ENCODE results near the gene NTRK2.
A peak's percentile ranks its signal among the peaks of the same experiment; 100 is the strongest.

Gene NTRK2

DNA sequence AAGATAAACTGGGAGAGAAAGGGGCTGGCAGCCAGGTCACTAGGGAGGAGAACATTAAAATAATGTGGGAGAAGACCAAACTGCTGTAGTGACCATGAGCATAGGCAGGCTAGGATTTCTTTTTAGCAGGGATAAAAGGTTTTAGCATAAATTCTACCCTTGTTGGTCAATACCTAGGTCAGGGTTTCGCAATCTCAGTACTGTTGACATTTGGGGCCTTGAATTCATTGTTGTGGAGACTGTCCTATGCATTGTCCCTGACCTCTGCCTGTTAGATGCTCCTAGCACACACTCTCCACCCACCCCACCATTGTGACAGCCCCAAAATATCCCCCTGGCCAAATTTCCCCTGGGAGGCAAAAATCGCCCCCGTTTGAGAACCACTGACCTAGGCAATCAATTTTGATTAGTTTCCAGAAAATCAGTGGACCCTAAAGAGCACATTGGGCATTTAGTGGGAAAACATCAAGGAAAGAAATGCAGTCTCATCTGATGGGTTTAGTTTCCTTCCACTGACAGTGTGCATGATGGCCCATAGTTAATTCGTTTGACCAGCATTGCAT lies 181.4 kb downstream of the NTRK2 start:
- DNase-seq (ENCODE audit: low read depth in 2 of 2), result no peak

DNA sequence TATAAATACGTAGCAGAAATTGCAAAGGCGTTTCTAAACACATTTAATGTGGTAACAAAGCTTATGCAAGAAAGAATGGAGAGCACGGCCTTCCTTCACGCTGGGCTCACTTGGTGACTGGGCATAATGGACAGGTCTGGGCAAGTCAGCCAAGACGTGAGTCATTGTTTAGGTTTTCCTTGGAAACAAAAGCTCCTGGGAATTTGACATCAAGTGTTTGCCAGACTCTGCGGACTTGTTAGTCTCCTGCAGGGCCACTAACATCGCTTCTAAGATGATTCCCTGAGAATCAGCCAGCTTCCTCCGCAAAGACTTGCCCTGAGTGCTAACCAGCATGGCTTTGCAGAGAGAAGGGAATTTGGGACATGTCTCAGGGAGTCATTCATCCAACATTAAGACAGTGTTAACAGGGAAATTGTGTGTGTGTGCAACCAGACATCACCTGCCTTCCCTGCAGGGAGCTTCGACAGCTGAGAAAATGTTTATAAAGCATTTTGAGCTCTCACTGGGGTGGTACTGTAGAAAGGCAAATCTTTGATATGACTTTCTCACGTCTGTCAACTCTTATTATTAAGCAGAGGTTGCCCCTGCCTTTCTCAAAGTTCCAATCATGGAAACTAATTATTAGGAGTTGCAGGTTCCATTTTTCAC lies 182.5 kb downstream of the NTRK2 start:
- DNase-seq (ENCODE audit: low read depth in 2 of 2), result peak in 1 of 2 experiments; percentile 20

DNA sequence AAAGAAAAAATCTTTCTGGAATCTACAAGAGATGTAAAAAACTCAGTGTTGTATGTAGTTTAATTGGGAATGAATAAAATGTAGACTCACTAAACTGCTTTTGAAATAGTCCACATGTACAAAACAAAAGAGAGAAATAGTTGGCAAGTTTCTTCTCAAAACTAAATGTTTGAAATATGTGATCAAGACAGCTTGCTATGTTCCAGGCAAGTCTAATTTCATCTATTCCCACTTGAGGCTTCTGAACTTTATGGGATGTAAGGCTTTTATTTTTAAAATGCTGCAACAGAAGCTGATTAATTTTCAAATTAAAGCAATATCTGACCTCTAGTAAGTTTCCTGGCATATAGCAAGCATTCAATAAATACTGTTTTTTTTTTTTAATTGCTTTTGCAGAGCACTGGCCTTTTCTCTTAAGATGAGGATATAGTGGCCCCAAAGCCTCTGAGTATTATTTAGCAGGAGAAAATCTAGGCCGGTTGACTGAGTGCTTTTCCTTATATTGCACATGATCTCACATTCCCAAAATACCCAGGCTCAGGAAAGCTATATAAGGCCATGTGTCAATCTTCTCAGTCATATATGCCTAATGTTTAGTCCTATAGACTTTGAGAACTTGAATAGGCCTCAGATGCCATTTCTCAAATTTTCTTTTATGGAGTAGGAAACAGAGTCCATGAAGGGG lies 183.2 kb downstream of the NTRK2 start:
- no peak for DNase-seq (ENCODE audit: low read depth in 2 of 2)

- DNase-seq (ENCODE audit: low read depth in 2 of 2), result no peak
Observed at GRCh38 chr9:84856181-84856632, 186.7 kb downstream of the NTRK2 start.

- no peak for DNase-seq (ENCODE audit: low read depth in 2 of 2)
Observed at GRCh38 chr9:84857211-84857610, 187.7 kb downstream of the NTRK2 start.

- DNase-seq (ENCODE audit: low read depth in 2 of 2), result no peak
Observed at GRCh38 chr9:84858364-84858763, 188.8 kb downstream of the NTRK2 start.

- peak in 1 of 2 experiments; percentile 13 for DNase-seq (ENCODE audit: low read depth in 2 of 2)
Observed at GRCh38 chr9:84860249-84861115, 191.0 kb downstream of the NTRK2 start.

GRCh38 chr9:84861455-84861854 lies 191.9 kb downstream of the NTRK2 start:
- no peak for DNase-seq (ENCODE audit: low read depth in 2 of 2)

DNA sequence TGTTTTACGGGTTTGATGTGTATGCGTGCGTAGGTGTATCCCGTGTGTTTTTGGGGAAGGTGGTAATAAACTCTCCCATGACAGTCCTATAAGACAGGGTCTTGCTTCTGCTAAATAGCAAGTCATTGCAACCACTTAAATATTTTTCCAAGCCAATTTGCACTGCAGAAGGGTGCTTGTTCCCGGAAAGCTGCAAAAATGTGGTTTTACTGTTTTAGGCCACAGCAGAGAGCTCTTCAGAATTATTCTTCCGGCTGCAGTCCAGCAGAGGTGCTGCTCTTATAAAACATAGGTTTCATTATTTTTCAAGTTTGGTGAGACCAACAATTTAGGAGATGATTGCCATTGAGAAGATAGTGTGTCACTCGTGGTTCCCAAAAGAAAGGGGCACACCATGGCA lies 192.8 kb downstream of the NTRK2 start:
- no peak for DNase-seq (ENCODE audit: low read depth in 2 of 2)

GRCh38 chr9:84862810-84863287 lies 193.3 kb downstream of the NTRK2 start:
- DNase-seq (ENCODE audit: low read depth in 2 of 2), result peak in 1 of 2 experiments; percentile 30

DNA sequence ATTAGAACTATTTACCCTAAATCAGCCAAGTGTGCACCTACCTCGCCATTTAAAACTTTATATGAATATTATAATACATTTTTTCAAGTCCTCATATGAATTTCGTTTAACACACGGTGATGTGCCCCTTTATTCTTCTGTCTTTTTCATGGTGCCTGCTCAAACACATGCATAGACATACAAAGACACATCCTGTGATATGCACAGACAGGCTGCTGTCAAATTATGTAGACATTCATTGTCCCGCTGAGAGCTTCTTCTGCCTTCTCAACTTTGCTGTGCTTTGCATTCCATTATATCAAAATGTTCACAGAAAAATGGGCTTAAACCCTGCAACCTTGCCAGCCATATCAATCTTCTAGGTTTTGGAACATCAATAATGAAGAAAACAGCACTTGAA lies 193.8 kb downstream of the NTRK2 start:
- no peak for DNase-seq (ENCODE audit: low read depth in 2 of 2)

GRCh38 chr9:84866396-84867175 lies 197.1 kb downstream of the NTRK2 start:
- DNase-seq (ENCODE audit: low read depth in 2 of 2), result no peak

- no peak for DNase-seq (ENCODE audit: low read depth in 2 of 2)
Observed at GRCh38 chr9:84867186-84867585, 197.7 kb downstream of the NTRK2 start.

DNA sequence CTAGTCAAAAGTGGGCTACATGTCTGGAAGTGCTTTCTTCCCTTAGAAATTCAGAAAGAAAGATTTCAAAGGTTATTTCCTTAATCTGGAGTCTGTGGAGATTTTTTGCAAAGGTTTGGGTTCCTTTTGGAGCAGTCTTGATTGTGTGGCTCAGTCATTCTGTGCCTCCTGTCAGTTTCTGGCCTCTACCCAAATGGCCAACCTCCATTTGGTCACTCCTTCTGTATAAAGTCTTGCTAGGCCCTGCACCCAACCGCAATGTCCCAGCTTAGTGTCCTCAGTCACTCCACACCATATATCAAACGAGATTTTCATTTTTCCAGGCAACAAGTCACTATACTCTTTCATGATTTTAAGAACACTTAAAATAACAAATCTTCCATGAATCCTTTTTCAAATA lies 199.6 kb downstream of the NTRK2 start:
- no peak for DNase-seq (ENCODE audit: low read depth in 2 of 2)

DNA sequence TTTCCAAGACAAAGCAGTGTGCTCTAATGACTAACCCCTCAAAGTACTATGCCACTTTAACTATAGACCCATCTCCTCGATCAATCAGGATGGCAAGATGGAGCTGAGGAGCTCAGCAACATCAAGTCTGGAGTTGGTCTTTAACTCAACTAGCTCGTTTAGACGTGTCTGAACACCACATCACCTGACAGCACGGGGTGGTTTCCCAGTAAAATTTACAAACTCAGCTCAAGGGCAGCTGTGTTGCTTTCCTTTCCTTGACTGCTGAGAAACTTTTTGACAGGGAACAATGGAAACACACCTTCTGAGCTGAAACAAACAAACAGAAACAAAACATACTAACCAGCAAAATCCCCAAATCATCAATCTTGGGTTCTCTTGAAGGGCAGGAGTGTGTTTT lies 202.5 kb downstream of the NTRK2 start:
- no peak for DNase-seq (ENCODE audit: low read depth in 2 of 2)

DNA sequence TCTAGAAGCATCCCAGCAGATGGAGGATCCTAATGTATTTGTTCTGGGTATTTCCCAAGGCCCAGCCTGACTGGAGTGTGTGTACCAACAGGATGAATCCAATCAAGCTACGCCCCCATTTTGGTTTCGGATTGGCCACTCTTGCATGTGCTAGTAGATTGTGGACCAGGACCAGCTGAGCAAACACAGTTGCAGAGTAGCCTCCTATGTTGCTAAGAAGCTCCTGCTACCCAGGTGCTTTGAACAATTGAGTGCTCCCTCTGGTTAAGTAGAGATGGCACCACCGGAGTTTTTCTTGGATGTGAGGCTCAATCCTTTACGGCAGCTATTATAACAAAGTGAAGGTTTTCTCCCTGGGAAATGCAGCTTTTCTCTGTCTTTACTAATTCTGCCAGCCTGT lies 204.5 kb downstream of the NTRK2 start:
- no peak for DNase-seq (ENCODE audit: low read depth in 2 of 2)

GRCh38 chr9:84874596-84874995 lies 205.1 kb downstream of the NTRK2 start:
- no peak for DNase-seq (ENCODE audit: low read depth in 2 of 2)

DNA sequence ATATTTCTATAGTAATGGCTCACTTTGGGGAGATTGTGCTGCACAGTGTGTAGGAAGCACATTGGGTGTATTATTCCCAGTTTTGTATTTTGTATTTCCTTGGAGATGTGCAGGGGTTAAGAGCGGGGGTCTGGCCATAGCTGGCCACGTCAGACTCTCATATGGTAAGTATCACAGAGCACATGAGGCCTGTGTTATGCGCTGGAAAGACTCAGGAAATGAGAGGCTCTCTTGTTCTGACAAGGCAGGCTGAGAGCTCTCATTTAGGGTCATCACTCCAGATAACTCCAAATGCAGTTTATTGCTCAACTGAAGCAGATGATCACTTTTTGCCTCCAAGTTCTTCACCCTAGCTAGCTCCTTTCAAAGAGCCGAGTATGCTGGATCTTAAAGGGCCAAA lies 205.7 kb downstream of the NTRK2 start:
- DNase-seq (ENCODE audit: low read depth in 2 of 2), result no peak

DNA sequence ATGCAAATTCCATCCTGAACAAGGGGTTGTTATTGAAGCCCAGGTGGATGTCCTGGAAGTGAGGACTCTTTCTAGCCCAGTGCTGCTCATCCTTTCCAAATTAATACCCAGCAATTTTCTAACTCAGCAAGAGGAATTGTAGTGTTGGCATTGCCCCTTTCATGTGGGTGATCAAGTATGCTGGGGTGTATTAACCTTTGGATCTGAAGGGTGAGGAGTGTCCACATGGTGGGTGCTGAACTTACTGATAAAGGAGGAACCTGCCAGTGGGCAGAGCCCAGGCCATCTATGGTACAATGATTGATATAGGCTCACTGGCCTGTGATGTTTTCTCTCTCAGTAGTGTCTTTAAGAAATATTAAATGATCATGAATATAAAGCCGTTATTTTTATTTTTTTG lies 210.1 kb downstream of the NTRK2 start:
- DNase-seq (ENCODE audit: low read depth in 2 of 2), result no peak

DNA sequence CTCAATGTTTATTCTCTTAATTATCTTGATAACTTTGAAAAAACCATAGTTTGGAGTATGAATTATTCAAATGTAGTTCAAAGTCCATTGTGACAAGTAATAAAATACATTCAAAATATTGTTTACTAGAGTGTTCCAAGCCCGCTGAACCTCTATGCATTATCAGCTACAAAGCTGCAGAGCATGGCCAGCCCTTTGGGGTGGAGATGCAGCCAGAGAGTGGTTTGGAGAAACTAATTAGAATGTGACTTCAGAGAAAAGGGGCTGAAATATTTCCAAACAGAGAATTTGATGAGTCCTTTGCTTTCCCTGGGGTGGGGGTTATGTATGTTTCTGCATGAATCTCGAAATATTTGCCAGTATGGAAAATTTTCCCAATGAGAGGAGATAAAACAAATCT lies 211.3 kb downstream of the NTRK2 start:
- DNase-seq (ENCODE audit: low read depth in 2 of 2), result no peak

DNA sequence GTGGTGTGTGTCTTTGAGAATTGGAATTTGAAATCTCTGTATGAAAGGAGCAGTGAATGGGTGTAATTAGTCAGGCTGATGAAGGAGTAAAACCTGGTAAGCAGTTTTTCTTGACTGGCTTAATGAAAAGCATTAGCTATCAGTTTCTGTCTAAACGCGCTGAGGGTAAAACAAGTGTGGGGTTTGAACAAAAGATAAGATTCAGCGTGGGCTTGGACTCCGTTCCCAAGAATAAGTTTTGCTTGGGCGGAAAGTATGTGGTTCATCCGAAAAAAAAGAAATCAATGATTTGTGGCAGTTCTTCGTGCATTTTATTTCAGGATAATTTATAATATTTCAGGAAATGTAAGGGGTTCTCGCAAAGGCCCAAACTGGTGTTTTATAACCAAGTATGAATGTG lies 217.3 kb downstream of the NTRK2 start:
- DNase-seq (ENCODE audit: low read depth in 2 of 2), result no peak
